ENCODE data around the gene CAND2.
"Not testable (repeated sequence)": the region's sequence is repeated elsewhere in the genome, so short reads cannot be mapped to it uniquely, and the experiment has no call there.

- TF ChIP-seq MEF2D (tag; conservative IDR thresholded peaks at IDR 0.05; ENCODE audit: low read depth); PBX2 (CRISPR knock-in tag; IDR thresholded peaks at IDR 0.05; ENCODE audit: low read depth); PBX2 (tag; conservative IDR thresholded peaks at IDR 0.05; ENCODE audit: low read depth); EP300 (IDR thresholded peaks at IDR 0.05; ENCODE audit: low read length); SRF (CRISPR knock-in tag; IDR thresholded peaks at IDR 0.05); ETS2 (tag; IDR thresholded peaks at IDR 0.05; ENCODE audit: borderline replicate concordance, poor library complexity, severe bottlenecking); ZNF274 (IDR thresholded peaks at IDR 0.05; ENCODE audit: borderline replicate concordance, low read depth, low read length); CBFA2T3 (IDR thresholded peaks at IDR 0.05); ZNF644 (tag; IDR thresholded peaks at IDR 0.05; ENCODE audit: low read depth); CBX3 (IDR thresholded peaks at IDR 0.05; ENCODE audit: borderline replicate concordance in 1 of 2, low read length in 2 of 2): not testable (repeated sequence)
- TF ChIP-seq CTCF (IDR thresholded peaks at IDR 0.05 in 2 of 3, conservative IDR thresholded peaks at IDR 0.05 in 1 of 3; ENCODE audit: insufficient read depth in 2 of 3, low read depth in 1 of 3, low read length in 3 of 3) = peak; percentile 65 to 73 (median 66)
Measured at GRCh38 chr3:12787346-12787745, 9.1 kb upstream of the CAND2 start.

All from K562 (cell line).